Activated CD4-positive, alpha-beta T cell treated with anti-CD3 and anti-CD28 coated beads, Interleukin-2, amount 50 U/mL, for 48 hours (primary cell): ENCODE measurements around the gene PIGL.
"Not testable (repeated sequence)": the region's sequence is repeated elsewhere in the genome, so short reads cannot be mapped to it uniquely, and the experiment has no call there.

Experiments used
- DNase-seq, 2 experiments: peaks; one replicate each; pipeline ENCODE4 v3.0.0-alpha.2; 2020

The PIGL gene

DNA sequence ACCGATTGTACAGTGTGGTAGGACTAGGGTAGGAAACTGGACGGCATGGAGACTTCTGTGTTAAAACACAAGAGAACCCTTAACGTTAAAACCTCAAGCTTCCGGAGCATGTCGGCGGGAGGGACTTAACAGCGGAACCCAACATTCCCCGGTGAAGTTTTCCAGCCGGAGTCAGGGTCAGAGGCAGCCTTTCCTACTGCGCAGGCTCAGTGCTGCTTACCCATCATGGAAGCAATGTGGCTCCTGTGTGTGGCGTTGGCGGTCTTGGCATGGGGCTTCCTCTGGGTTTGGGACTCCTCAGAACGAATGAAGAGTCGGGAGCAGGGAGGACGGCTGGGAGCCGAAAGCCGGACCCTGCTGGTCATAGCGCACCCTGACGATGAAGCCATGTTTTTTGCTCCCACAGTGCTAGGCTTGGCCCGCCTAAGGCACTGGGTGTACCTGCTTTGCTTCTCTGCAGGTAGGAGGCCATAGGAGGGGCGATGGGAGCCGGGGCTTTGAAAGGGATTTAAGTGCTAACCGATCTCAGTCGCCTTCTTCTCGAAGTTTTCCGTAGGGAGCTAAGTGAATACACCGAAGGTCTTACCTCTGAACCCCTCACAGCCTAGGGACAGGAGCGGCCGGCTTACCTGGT, at the start of gene PIGL:
PIGL (plus strand) TSS at position 209 of the 634 bp plus-strand sequence; CDS start at position 226, 17 bp downstream.
- peak; percentile 91 to 92 for DNase-seq

DNA sequence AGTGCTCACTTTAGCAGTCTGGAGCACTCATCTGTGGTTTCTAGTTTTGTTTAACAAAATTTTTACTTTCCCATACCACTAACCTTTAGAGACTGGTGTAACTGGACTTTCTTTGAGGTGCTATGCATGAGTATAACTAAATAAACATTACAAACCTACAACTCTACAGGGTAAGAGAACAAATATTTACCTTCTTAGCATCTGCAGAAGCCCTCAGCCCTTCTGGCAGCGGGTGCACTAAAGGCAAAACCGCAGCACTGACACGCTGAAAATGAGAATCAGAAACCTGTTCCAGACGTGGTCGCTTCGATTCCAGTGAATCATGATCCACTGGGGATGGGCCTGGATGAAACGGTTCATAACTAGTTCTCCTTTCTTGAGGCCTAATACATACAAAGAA, 45.4 kb upstream of the PIGL start:
- DNase-seq, result no peak

DNA sequence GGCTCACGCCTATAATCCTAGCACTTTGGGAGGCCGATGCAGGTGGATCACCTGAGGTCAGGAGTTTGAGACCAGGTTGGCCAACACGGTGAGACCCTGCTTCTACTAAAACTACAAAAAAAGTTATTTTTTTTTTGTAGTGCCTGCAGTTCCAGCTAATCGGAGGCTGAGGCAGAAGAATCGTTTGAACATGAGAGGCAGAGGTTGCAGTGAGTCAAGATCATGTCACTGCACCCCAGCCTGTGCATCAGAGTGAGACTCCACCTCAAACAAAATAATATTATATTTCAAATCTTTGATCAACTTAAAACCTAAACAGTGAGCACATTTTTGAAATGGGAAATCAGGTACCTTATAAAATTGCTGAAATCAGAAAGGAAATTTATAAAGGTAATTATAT, 38.2 kb upstream of the PIGL start:
- DNase-seq, result no peak

DNA sequence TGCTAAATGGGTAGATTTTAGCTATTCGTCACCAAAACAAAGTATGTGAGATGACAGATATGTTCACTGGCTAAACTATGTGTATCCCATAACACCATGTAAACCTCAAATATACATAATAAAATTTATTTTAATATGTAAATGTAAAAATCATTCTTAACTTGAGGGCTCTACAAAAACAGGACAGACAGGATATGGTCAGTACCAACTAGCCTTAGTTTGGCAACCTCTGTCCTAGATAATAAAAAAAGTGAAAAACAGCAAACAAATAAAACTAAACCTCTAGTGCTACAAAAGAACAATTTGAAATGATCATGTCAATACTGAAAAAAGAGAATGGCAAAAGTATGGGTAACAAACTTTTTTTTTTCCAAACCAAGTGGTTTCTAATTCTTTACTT, 35.4 kb upstream of the PIGL start:
- DNase-seq, result no peak

DNA sequence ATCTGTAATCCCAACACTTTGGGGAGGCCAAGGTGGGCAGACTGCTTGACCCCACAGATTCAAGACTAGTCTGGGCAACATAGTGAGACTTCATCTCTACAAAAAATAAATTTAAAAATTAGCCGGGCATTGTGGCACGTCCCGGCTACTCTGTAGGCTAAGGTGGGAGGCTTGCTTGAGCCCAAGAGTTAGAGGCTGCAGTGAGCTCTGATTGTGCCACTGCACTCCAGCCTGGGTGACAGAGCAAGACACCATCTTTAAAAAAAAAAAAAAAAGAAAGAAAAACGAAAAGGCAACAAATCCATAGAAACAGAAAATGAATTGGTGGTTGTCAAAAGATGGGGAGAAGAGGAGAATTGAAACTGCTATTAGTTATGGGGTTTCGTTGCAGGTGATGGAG, 29.4 kb upstream of the PIGL start:
- no peak for DNase-seq

DNA sequence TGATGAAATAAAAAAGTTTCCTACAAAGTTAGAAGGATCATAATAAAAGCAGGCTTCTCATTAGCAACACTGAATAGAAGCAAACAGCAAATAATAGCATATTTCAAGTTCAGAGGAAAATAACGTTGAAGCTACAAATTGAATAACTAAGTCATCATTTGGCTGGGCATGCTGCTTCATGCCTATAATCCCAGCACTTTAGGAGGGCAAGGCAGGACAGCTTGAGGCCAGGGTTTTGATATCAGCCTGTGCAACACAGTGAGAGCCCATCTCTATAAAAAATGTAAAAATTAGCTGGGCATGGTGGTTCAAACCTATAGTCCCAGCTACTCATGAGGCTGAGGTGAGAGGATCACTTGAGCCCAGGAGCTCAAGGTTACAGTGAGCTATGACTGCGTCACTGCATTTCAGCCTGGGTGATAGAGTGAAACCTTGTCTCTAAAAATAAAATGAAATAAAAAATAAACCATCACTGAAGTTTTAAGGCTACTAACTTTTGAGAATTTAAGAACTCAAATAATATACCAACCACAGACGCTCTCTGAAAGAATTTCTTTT, 27.1 kb upstream of the PIGL start:
- no peak for DNase-seq

DNA sequence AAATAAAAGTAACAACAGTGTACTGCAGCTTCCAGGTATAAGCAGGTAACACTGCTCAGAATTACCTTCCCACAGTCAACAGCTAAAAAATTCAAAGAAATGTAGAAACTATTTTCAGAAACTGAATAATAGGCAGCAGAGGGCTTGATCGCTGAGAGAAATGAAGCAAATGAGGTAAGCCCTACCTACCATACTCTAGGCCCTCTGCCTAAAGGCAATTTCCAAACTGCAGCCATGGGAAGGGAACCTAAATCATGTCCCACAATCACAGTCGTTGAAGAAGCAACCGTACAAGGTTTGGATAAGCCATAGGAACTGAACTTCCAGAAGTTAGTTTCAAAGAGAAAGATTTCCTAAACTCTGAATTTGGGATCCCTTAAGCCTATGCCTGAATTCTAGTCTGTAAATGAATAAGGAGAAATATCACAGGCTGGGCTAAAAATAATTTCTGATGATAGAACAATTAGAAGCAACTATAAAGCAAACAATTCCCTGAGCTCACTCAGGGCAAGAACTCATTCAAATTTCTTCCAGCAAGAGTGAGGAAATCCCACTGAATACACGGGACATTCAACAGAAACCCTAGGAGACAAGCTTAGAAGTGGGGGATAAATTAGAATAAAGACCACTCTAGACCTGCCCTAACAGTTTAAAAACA, 26.2 kb upstream of the PIGL start:
- DNase-seq, result no peak

- no peak for DNase-seq
These were observed 25.4 kb upstream of the PIGL start for GRCh38 chr17:16191604-16192003.

DNA sequence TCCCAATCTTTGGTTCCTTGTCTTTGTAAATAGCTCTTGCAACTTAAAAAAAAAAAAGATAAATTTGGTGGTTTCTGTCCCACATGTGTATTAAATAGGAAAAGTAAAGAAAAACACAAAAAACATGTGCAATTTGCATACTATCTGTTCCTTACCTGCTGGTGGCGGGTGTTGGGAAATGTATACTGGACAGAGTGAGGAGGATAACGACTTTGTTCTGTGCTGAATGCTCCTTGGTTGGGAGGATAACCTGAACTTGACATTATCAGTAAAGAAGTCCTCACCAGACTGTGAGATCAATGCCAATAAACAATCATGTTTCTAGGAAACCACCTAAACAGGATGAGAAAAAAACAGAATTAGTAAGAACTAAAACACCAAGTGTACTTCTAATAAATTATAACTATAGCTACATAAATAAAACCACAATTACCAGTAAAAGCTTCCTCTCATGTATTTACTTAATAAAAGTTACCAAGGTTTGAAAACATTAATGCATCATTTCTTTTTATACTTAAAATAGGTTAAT, 22.6 kb upstream of the PIGL start:
- not testable (repeated sequence) for DNase-seq

DNA sequence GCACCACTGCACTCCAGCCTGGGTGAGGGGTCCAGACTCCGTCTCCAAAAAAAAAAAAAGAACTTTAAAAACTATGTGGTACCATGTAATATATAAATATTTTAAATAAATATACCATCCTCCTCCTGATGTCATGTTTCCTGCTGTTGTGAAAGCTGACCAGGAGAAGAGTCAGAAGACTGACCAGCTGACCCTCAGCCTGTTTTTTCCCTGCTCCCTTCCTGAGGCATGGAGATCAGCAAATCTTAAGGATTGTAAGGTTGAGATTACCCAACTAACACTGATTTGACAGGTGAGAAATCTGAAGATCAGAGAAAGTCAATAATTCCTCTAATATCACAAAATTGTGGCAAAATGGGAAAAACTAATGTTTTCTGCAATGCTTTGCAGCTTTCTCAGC, 19.7 kb upstream of the PIGL start:
- no peak for DNase-seq

GRCh38 chr17:16199093-16199492, 17.9 kb upstream of the PIGL start:
- no peak for DNase-seq

DNA sequence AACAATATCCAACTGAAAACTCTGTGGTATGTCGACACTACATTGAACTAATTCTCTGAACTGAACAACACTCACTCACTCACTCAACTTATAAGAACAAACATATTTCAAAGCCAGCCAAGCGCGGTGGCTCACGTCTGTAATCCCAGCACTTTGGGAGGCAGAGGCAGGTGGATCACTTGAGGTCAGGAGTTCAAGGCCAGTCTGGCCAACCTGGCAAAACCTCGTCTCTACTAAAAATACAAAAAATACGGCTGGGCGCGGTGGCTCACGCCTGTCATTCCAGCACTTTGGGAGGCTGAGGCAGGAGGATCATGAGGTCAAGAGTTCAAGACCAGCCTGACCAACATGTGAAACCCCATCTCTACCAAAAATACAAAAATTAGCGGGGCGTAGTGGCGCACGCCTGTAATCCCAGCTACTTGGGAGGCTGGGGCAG, 15.3 kb upstream of the PIGL start:
- not testable (repeated sequence) for DNase-seq

DNA sequence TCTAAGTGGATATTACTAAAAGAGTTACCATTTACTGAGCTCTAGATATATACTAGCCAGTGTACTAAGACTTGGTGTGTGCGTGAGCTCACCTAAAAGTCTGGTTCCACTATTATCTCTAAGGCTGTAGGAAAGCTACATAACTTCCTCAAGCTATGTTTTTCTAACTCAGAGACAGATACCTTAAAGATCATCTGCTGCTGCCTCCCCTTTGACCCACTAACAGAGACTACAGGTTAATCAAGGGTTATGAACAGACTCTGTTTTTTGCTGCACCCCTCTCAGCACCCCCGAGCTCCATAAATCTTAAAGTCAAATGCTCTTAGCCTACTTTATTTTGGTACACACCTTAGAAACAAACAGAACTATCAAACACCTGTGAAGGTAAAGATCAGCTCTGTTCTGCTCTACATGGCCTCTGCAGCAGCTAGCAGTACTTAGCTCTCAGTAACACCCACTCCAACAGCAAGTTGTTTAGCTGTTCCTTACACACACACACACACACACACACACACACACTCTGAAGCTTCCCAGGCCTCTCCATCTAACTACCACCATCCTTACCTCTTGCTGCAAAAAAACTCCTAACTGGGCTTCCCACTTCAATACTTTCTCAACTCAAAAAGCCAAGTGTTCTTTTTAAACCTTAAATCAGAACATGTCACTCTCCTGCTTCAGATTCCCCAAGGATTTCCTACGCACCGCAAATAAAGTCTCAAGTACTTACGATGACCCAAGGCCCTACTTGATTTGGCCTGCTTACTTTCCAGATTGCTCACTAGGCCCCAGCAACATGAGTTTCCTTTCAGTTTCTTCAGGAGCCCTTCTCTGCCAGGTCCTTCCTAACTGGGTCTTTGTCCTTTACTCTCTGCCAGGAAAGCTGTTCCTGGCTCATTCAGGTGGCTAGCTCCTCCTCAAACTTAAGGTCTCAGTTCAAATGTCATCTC, 14.2 kb upstream of the PIGL start:
- not testable (repeated sequence) for DNase-seq

DNA sequence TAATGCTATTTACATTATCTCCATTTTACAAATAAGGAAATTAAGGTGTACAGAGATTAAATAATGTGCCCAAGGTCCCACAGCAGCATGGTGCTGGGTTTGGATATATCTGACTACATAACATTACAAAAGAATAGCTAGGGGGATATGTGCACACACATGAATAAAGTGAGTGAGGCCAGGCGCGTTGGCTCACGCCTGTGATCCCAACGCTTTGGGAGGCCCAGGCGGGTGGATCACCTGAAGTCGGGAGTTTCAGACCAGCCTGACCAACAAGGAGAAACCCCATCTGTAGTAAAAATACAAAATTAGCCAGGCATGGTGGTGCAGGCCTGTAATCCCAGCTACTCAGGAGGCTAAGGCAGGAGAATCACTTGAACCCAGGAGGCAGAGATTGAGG, 12.2 kb upstream of the PIGL start:
- DNase-seq, result not testable (repeated sequence)

DNA sequence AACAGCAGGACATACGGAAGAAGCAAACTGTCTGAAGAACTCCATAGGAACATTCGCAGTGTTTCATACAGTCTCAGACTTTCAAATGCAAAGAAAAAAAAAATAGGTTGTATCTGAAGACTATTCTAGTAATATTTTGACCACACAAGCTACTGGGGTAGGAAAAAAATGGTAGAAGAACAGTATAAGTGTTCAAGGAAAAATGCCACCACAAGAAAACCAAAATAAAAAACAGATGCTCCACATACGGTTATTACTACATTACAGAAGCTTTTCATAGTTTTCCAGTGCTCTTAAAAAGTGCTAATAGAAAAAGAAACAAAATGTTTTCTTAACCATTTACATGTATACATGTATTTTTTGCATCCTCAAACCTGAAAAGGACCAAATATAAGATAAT, 5.4 kb upstream of the PIGL start:
- no peak for DNase-seq

DNA sequence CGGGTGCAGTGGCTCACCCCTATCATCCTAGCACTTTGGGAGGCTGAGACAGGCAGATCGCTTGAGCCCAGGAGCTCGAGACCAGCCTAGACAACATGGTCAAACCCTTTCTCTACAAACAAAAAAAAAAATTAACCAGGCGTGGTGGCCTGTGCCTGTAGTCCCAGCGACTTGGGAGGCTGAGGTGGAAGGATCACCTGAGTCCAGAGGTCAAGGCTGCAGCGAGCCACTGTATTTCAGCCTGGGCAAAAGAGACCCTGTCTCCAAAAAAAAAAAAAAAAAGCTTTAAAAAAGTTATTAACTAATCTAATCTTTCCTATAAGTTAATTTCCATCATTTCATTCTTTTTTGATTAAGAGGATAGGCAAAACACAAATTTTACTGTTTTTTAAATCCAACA, 4.2 kb upstream of the PIGL start:
- no peak for DNase-seq

DNA sequence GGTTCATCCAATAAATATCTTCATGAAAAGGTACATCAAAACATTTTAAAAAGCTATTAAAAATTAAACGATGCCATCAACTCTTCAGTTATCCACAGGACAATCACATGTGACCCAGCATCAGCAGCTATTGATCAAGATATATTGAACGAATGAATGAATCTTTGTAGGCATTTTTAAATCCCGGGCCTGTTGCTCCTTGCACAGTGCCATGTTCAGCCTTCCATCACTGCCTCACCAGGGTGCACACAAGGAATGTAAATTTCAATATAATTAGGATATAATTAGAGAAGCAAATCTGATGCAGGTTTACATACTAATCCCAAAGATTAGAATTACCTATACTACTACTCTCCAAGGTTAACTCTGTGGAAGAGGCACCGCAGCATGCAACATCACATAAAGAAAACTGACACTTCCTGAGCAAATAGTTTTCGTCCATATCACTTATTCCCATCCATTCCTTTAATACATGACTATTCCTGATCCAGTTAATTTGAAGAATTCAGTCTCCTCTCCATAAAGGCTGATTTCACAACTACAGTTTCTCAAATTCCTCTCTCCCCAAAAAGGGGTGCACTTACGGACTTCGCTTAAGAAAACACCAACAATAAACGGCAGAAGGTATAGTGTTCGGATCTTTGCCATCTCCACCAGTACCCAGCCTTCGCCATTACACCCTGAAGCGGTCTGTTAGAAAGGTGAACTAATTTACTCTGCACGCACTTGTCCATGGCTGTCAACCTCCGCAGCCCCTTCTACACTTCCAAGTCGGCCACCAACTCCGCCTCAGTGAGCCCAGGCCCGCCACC, 2.6 kb upstream of the PIGL start:
- no peak for DNase-seq

DNA sequence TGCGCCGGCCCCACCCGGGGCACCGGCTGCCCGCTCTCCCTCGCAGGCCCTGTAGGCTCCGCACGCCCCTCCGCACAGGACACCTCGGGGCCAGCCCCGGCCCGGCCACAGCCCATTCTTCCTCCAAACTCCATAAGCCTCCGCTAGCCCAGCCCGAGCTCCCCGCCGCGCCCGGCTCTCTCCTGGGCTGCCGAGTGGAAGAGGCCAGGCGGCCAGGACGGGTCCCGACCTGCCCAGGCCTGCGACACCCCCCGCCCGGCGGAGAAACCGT, 2.1 kb upstream of the PIGL start:
- peak; percentile 48 to 55 for DNase-seq

- peak; percentile 87 to 91 for DNase-seq
These were observed 1.6 kb upstream of the PIGL start, which contains the start of gene NCOR1 for GRCh38 chr17:16215273-16215964. Gene NCOR1 (minus strand): TSS chr17:16215534. CDS start chr17:16194569, 20,965 bp downstream.

- peak in 1 of 2 experiments; percentile 51 for DNase-seq
These were observed 1.1 kb upstream of the PIGL start for GRCh38 chr17:16215965-16216316.

DNA sequence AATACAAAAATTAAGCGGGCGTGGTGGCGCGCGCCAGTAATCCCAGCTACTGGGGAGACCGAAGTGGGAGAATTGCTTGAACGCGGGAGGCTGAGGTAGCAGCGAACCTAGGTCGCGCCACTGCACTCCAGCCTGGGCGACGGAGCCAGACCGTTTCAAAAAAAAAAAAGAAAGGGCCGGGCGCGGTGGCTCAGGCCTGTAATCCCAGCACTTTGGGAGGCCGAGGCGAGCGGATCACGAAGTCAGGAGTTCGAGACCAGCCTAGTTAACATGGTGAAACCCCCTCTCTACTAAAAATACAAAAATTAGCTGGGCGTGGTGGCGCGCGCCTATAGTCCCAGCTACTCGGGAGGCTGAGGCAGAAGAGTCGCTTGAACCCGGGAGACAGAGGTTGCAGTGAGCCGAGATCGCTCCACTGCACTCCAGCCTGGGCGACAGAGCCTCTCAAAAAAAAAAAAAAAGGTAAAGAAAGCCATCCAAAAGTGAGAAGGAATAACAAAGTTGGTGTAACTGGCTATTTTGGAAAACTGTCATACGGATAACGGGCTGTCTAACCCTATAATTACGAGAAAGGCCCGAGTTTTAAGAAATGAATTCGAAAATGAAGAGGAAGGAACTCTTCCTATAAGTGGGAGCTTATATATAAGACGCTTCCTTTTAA, 539 bp upstream of the PIGL start:
- DNase-seq, result not testable (repeated sequence)
